HuH-7.5 (cell line): ENCODE results near the gene MTX2.

Experiments
- DNase-seq: peaks from one replicate; pipeline ENCODE4 v3.0.0; 2011; ENCODE audit warnings: low spot score

Gene MTX2

GRCh38 chr2:176380341-176380740 is 111.1 kb downstream of the MTX2 start:
- no peak for DNase-seq

- no peak for DNase-seq
Measured at GRCh38 chr2:176383100-176383499, 113.9 kb downstream of the MTX2 start.

GRCh38 chr2:176383836-176384442 is 114.7 kb downstream of the MTX2 start:
- DNase-seq = no peak

- DNase-seq = no peak
Measured at GRCh38 chr2:176385219-176385759, 116.0 kb downstream of the MTX2 start.

- peak; percentile 9 for DNase-seq
Measured at GRCh38 chr2:176385838-176386237, 116.6 kb downstream of the MTX2 start.
